HuH-7 (cell line): Measurements from ENCODE around the gene OTUD3.

Experiments used
- DNase-seq: peaks from one replicate; pipeline ENCODE4 v3.0.0; 2011; ENCODE audit warnings: low spot score

The OTUD3 gene

GRCh38 chr1:19954059-19954458, 71.9 kb downstream of the OTUD3 start:
- no peak for DNase-seq

GRCh38 chr1:19955534-19956170, 73.5 kb downstream of the OTUD3 start:
- no peak for DNase-seq

- no peak for DNase-seq
Observed at GRCh38 chr1:19957779-19958178, 75.6 kb downstream of the OTUD3 start.

- no peak for DNase-seq
Observed at GRCh38 chr1:19960591-19960990, 78.4 kb downstream of the OTUD3 start.
